Measurements from ENCODE around the gene KCNJ6.

Gene KCNJ6

GRCh38 chr21:37561941-37562919, 354.0 kb downstream of the KCNJ6 start:
- H3K9ac ChIP-seq (ENCODE audit: low read length): no peak overlapping the region
- 0 out of 2 replicates have a peak, but pooled peaks cover 8% of the 10 kb centered on the region for H3K27me3 ChIP-seq (ENCODE audit: low read depth, low read length)
- H2AFZ ChIP-seq (ENCODE audit: low read depth, low read length): no peak overlapping the region
- H3K9me3 ChIP-seq (ENCODE audit: insufficient read depth, low read length): no peaks in the 10 kb centered on the region
- peaks cover 6% of the 10 kb centered on the region for H3K4me1 ChIP-seq (ENCODE audit: low read length)
- no peaks in the 10 kb centered on the region for H3K36me3 ChIP-seq (replicated peaks; ENCODE audit: low read depth, low read length)
- no peak overlapping the region for H3K27ac ChIP-seq (ENCODE audit: low read length)
- no peaks in the 10 kb centered on the region for H3K79me2 ChIP-seq (ENCODE audit: low read length)
- H4K20me1 ChIP-seq (ENCODE audit: insufficient read depth, low read length): no peaks in the 10 kb centered on the region
- H3K4me3 ChIP-seq (ENCODE audit: low read length): no peak overlapping the region
- TF ChIP-seq EZH2phosphoT487 (IDR thresholded peaks at IDR 0.05; ENCODE audit: low read depth): no peak
- TF ChIP-seq CTCF (IDR thresholded peaks at IDR 0.05; ENCODE audit: low read depth, low read length): no peak
- H3K4me2 ChIP-seq (ENCODE audit: low read length): no peak overlapping the region

- no peak for TF ChIP-seq EZH2phosphoT487 (IDR thresholded peaks at IDR 0.05; ENCODE audit: low read depth)
- no peak for TF ChIP-seq CTCF (IDR thresholded peaks at IDR 0.05; ENCODE audit: low read depth, low read length)
- peaks cover 8% of the 10 kb centered on the region for H3K4me1 ChIP-seq (ENCODE audit: low read length)
These were observed 354.8 kb downstream of the KCNJ6 start for GRCh38 chr21:37561506-37561905.

GRCh38 chr21:37560385-37560784, 355.9 kb downstream of the KCNJ6 start:
- Histone ChIP-seq H3K4me2 (ENCODE audit: low read length) (no peak overlapping the region), H3K4me1 (ENCODE audit: low read length) (peaks cover 8% of the 10 kb centered on the region), H2AFZ (ENCODE audit: low read depth, low read length) (no peak overlapping the region), H3K27me3 (ENCODE audit: low read depth, low read length) (0 out of 2 replicates have a peak, but pooled peaks cover 13% of the 10 kb centered on the region), H3K36me3 (replicated peaks; ENCODE audit: low read depth, low read length) (no peaks in the 10 kb centered on the region), H3K4me3 (ENCODE audit: low read length) (no peak overlapping the region), H3K79me2 (ENCODE audit: low read length) (no peaks in the 10 kb centered on the region), H3K9me3 (ENCODE audit: insufficient read depth, low read length) (no peaks in the 10 kb centered on the region), H4K20me1 (ENCODE audit: insufficient read depth, low read length) (no peaks in the 10 kb centered on the region), H3K9ac (ENCODE audit: low read length) (no peak overlapping the region), H3K27ac (ENCODE audit: low read length) (no peak overlapping the region)
- no peak for TF ChIP-seq EZH2phosphoT487 (IDR thresholded peaks at IDR 0.05; ENCODE audit: low read depth)
- TF ChIP-seq CTCF (IDR thresholded peaks at IDR 0.05; ENCODE audit: low read depth, low read length): no peak

More at GRCh38 chr21:37561506-37561905, 354.8 kb downstream of the KCNJ6 start:
- Histone ChIP-seq H3K4me2 (ENCODE audit: low read length) (no peak overlapping the region), H2AFZ (ENCODE audit: low read depth, low read length) (no peak overlapping the region), H3K36me3 (replicated peaks; ENCODE audit: low read depth, low read length) (no peaks in the 10 kb centered on the region), H3K27ac (ENCODE audit: low read length) (no peak overlapping the region), H3K9ac (ENCODE audit: low read length) (no peak overlapping the region), H3K4me3 (ENCODE audit: low read length) (no peak overlapping the region), H4K20me1 (ENCODE audit: insufficient read depth, low read length) (no peaks in the 10 kb centered on the region), H3K9me3 (ENCODE audit: insufficient read depth, low read length) (no peaks in the 10 kb centered on the region), H3K79me2 (ENCODE audit: low read length) (no peaks in the 10 kb centered on the region), H3K27me3 (ENCODE audit: low read depth, low read length) (0 out of 2 replicates have a peak, but pooled peaks cover 8% of the 10 kb centered on the region)

GRCh38 chr21:37558676-37559211, 357.5 kb downstream of the KCNJ6 start:
- peaks cover 8% of the 10 kb centered on the region for H3K4me1 ChIP-seq (ENCODE audit: low read length)
- 0 out of 2 replicates have a peak, but pooled peaks cover 13% of the 10 kb centered on the region for H3K27me3 ChIP-seq (ENCODE audit: low read depth, low read length)
- H3K4me3 ChIP-seq (ENCODE audit: low read length): no peak overlapping the region
- no peaks in the 10 kb centered on the region for H3K79me2 ChIP-seq (ENCODE audit: low read length)
- no peak overlapping the region for H2AFZ ChIP-seq (ENCODE audit: low read depth, low read length)
- no peak overlapping the region for H3K9ac ChIP-seq (ENCODE audit: low read length)
- H3K27ac ChIP-seq (ENCODE audit: low read length): no peak overlapping the region
- H3K9me3 ChIP-seq (ENCODE audit: insufficient read depth, low read length): no peaks in the 10 kb centered on the region
- no peaks in the 10 kb centered on the region for H3K36me3 ChIP-seq (replicated peaks; ENCODE audit: low read depth, low read length)
- no peak for TF ChIP-seq CTCF (IDR thresholded peaks at IDR 0.05; ENCODE audit: low read depth, low read length)
- no peak for TF ChIP-seq EZH2phosphoT487 (IDR thresholded peaks at IDR 0.05; ENCODE audit: low read depth)
- H4K20me1 ChIP-seq (ENCODE audit: insufficient read depth, low read length): no peaks in the 10 kb centered on the region
- H3K4me2 ChIP-seq (ENCODE audit: low read length): no peak overlapping the region
